Fibroblast of skin of left biceps (primary cell): Measurements from ENCODE around the gene GFRA1.

Source experiments
- DNase-seq, 2 experiments: peaks; one replicate each; pipeline ENCODE4 v3.0.0-alpha.2; 2013; ENCODE audit warnings: low read depth in 2 of 2

The GFRA1 gene

GRCh38 chr10:116101616-116102315 lies 171.2 kb downstream of the GFRA1 start:
- peak; percentile 32 to 45 for DNase-seq

- no peak for DNase-seq
Measured at GRCh38 chr10:116100984-116101383, 172.0 kb downstream of the GFRA1 start.

- DNase-seq, result peak; percentile 9 to 10
Measured at GRCh38 chr10:116099023-116099420, 174.0 kb downstream of the GFRA1 start.

- no peak for DNase-seq
Measured at GRCh38 chr10:116098411-116099022, 174.5 kb downstream of the GFRA1 start.

- no peak for DNase-seq
Measured at GRCh38 chr10:116097239-116097784, 175.7 kb downstream of the GFRA1 start.

- no peak for DNase-seq
Measured at GRCh38 chr10:116096526-116096925, 176.5 kb downstream of the GFRA1 start.

- no peak for DNase-seq
Measured at GRCh38 chr10:116094356-116094755, 178.7 kb downstream of the GFRA1 start.

GRCh38 chr10:116093031-116093430 lies 180.0 kb downstream of the GFRA1 start:
- no peak for DNase-seq

- no peak for DNase-seq
Measured at GRCh38 chr10:116088985-116089384, 184.0 kb downstream of the GFRA1 start.

- no peak for DNase-seq
Measured at GRCh38 chr10:116085323-116085722, 187.7 kb downstream of the GFRA1 start.

- DNase-seq, result no peak
Measured at GRCh38 chr10:116084161-116084560, 188.8 kb downstream of the GFRA1 start.

- no peak for DNase-seq
Measured at GRCh38 chr10:116083226-116083762, 189.7 kb downstream of the GFRA1 start.

GRCh38 chr10:116082762-116083161 lies 190.2 kb downstream of the GFRA1 start:
- no peak for DNase-seq

GRCh38 chr10:116082206-116082605 lies 190.8 kb downstream of the GFRA1 start:
- no peak for DNase-seq

- DNase-seq, result no peak
Measured at GRCh38 chr10:116080553-116080952, 192.5 kb downstream of the GFRA1 start.

GRCh38 chr10:116079355-116079754 lies 193.7 kb downstream of the GFRA1 start:
- DNase-seq, result no peak

GRCh38 chr10:116076621-116077020 lies 196.4 kb downstream of the GFRA1 start:
- no peak for DNase-seq

GRCh38 chr10:116073510-116073909 lies 199.5 kb downstream of the GFRA1 start:
- no peak for DNase-seq

- DNase-seq, result no peak
Measured at GRCh38 chr10:116073001-116073400, 200.0 kb downstream of the GFRA1 start.

- no peak for DNase-seq
Measured at GRCh38 chr10:116071453-116072148, 201.4 kb downstream of the GFRA1 start.

- no peak for DNase-seq
Measured at GRCh38 chr10:116070743-116071320, 202.2 kb downstream of the GFRA1 start.

- DNase-seq, result no peak
Measured at GRCh38 chr10:116069856-116070255, 203.2 kb downstream of the GFRA1 start.
